Psoas muscle (tissue), 7 donors: Measurements from ENCODE around the gene LYRM1. TPM values are rescaled to one million over a fixed set of nuclear protein-coding genes. Genes with fewer than 3 reads are reported as not detected.

Experiments
- polyA plus RNA-seq, 3 donors: library from polyadenylated mRNA; stranded (reverse); fragments of 200-250 nt; gene quantifications; one replicate each; pipeline ENCODE4 v1.2.3, GENCODE V29; 2013
- total RNA-seq, 4 donors: library from RNA; stranded (reverse); fragmentation: NEBNext Ultra II Directional in 2 of 4; extraction: Animal tissue kit (Norgen Biotek cat#: 25700) in 2 of 4; gene quantifications; one replicate each; pipeline versions ENCODE4 v1.2.1 to v1.2.4, GENCODE V29; 2021 to 2023
- donor health status: healthy with polysubstance abuse.
- donor health status: DM: no; HTN: no; CAD: no; lungs with moderate emphysema.
- donor health status: Bipolar disorder and iron deficiency.
- donor health status: healthy.
- donor health status: DM: no; HTN: no; CAD: no.
- donor health status: DM: no; HTN: no; CAD: no.
- donor health status: DM: yes; HTN: yes; CAD: no.

Gene LYRM1
- total and polyA plus RNA-seq, 7 donors, result 27.2 to 54.0 (median 37.3) TPM

Other genes starting within 250 kb of the LYRM1 start
- under 1 TPM in 2 of 4 donors, not detected in 2; 0.15 to 0.48 TPM for gene ACSM1, start 203.1 kb upstream of the LYRM1 start, total RNA-seq
- under 1 TPM in 1 of 3 donors, not detected in 2; 0.29 TPM for gene ACSM1, start 203.1 kb upstream of the LYRM1 start, polyA plus RNA-seq
- gene THUMPD1, start 159.0 kb upstream of the LYRM1 start, total RNA-seq, result 10 to 100 TPM; 15.2 to 29.5 (median 23.4) TPM
- gene THUMPD1, start 159.0 kb upstream of the LYRM1 start, polyA plus RNA-seq, result 10 to 100 TPM; 13.0 to 20.5 (median 14.9) TPM
- 1 to 10 TPM in 2 of 4 donors, under 1 TPM in 2; 0.34 to 6.5 (median 2.4) TPM for gene ACSM3, start 136.8 kb upstream of the LYRM1 start, total RNA-seq
- gene ACSM3, start 136.8 kb upstream of the LYRM1 start, polyA plus RNA-seq, result under 1 TPM; 0.13 to 0.86 (median 0.56) TPM
- 1 to 10 TPM; 4.2 to 9.5 (median 7.9) TPM for gene ERI2, start 94.3 kb upstream of the LYRM1 start, total RNA-seq
- gene ERI2, start 94.3 kb upstream of the LYRM1 start, polyA plus RNA-seq, result 10 to 100 TPM in 1 of 3 donors, 1 to 10 TPM in 2; 3.6 to 14.9 (median 5.4) TPM
- 1 to 10 TPM in 1 of 4 donors, under 1 TPM in 3; 0.63 to 1.4 (median 0.92) TPM for gene REXO5, start 94.2 kb upstream of the LYRM1 start, total RNA-seq
- gene REXO5, start 94.2 kb upstream of the LYRM1 start, polyA plus RNA-seq, result 1 to 10 TPM; 1.1 to 1.8 (median 1.2) TPM
- gene DCUN1D3, start 413 bp upstream of the LYRM1 start, total RNA-seq, result 10 to 100 TPM in 2 of 4 donors, 1 to 10 TPM in 2; 6.8 to 19.6 (median 11.6) TPM
- 1 to 10 TPM; 2.2 to 8.7 (median 8.6) TPM for gene DCUN1D3, start 413 bp upstream of the LYRM1 start, polyA plus RNA-seq